Muscle of leg (tissue), 11 donors: Measurements from ENCODE around the gene OSBP. TPM values are rescaled to one million over a fixed set of nuclear protein-coding genes. Genes with fewer than 3 reads are reported as not detected.
"Not testable (repeated sequence)": the region's sequence is repeated elsewhere in the genome, so short reads cannot be mapped to it uniquely, and the experiment has no call there.

Experiments
- DNase-seq: peaks from one replicate; pipeline ENCODE4 v3.0.0; 2013
- H3K27ac ChIP-seq: one replicate; pipeline ENCODE4 v1.5.1; 2013; ENCODE audit warnings: mild to moderate bottlenecking, low read length, control low read depth
- H3K27me3 ChIP-seq: one replicate; pipeline ENCODE4 v1.6.1; 2013; ENCODE audit warnings: low read length; ENCODE audit not compliant: control insufficient read depth, insufficient read depth
- H3K36me3 ChIP-seq: one replicate; pipeline ENCODE4 v1.6.1; 2013; ENCODE audit warnings: low read length; ENCODE audit not compliant: control insufficient read depth, insufficient read depth
- H3K4me1 ChIP-seq: one replicate; pipeline ENCODE4 v1.6.1; 2013; ENCODE audit warnings: low read length; ENCODE audit not compliant: control insufficient read depth, insufficient read depth
- H3K4me3 ChIP-seq: one replicate; pipeline ENCODE4 v1.5.1; 2013; ENCODE audit warnings: low read length, control low read depth
- H3K9me3 ChIP-seq: replicated peaks from 2 replicates; pipeline ENCODE4 v1.6.1; 2013; ENCODE audit warnings: low read depth, low read length; ENCODE audit not compliant: control insufficient read depth
- WGBS: methylation state at CpG from one replicate; pipeline ENCODE4 v1.1.5; 2013; ENCODE audit warnings: missing lambda C conversion rate; ENCODE audit not compliant: insufficient coverage; 5-methylcytosine and 5-hydroxymethylcytosine counted together
- polyA plus RNA-seq, 8 donors: library from polyadenylated mRNA; unstranded; fragments of 120-200 nt; gene quantifications; one replicate each; pipeline versions ENCODE4 v1.2.1 to v1.2.3, GENCODE V29; 2013; ENCODE audit warnings: inconsistent platforms in 1 of 8, low replicate concordance in 1 of 8; ENCODE audit not compliant: insufficient read length in 8 of 8, insufficient read depth in 1 of 8
- total RNA-seq: library from RNA; stranded (reverse); fragments of 120-200 nt; gene quantifications from one replicate; pipeline ENCODE4 v1.2.4, GENCODE V29; 2013

OSBP gene
- total and polyA plus RNA-seq, 9 donors = 32.6 to 60.3 (median 47.7) TPM

- Histone ChIP-seq H3K36me3 (no peaks in the 10 kb centered on the region), H3K4me1 (no peaks in the 10 kb centered on the region), H3K4me3 (no peak overlapping the region), H3K27ac (no peak overlapping the region), H3K27me3 (no peaks in the 10 kb centered on the region), H3K9me3 (no peaks in the 10 kb centered on the region)
- 93% methylated on average over 12 of the region's 24 CpGs for WGBS
- no peak for DNase-seq
Measured at GRCh38 chr11:59545179-59546020, 70.2 kb downstream of the OSBP start.

GRCh38 chr11:59544869-59545178 lies 70.8 kb downstream of the OSBP start:
- DNase-seq = no peak
- no peaks in the 10 kb centered on the region for H3K9me3 ChIP-seq
- H3K27ac ChIP-seq = no peak overlapping the region
- H3K36me3 ChIP-seq = no peaks in the 10 kb centered on the region
- no peaks in the 10 kb centered on the region for H3K4me1 ChIP-seq
- WGBS = 87% methylated on average over 3 of the region's 3 CpGs
- no peak overlapping the region for H3K4me3 ChIP-seq
- no peaks in the 10 kb centered on the region for H3K27me3 ChIP-seq

DNA sequence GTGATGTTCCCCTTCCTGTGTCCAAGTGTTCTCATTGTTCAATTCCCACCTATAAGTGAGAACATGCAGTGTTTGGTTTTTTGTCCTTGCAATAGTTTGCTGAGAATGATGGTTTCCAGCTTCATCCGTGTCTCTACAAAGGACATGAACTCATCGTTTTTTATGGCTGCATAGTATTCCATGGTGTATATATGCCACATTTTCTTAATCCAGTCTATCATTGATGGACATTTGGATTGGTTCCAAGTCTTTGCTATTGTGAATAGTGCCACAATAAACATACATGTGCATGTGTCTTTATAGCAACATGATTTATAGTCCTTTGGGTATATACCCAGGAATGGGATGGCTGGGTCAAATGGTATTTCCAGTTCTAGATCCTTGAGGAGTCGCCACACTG lies 71.9 kb downstream of the OSBP start:
- not testable (repeated sequence) for H3K9me3 ChIP-seq, H3K36me3 ChIP-seq, H3K4me1 ChIP-seq, H3K4me3 ChIP-seq, H3K27ac ChIP-seq, DNase-seq, H3K27me3 ChIP-seq
- no CpG with 5 or more reads among the region's 3 CpGs for WGBS

DNA sequence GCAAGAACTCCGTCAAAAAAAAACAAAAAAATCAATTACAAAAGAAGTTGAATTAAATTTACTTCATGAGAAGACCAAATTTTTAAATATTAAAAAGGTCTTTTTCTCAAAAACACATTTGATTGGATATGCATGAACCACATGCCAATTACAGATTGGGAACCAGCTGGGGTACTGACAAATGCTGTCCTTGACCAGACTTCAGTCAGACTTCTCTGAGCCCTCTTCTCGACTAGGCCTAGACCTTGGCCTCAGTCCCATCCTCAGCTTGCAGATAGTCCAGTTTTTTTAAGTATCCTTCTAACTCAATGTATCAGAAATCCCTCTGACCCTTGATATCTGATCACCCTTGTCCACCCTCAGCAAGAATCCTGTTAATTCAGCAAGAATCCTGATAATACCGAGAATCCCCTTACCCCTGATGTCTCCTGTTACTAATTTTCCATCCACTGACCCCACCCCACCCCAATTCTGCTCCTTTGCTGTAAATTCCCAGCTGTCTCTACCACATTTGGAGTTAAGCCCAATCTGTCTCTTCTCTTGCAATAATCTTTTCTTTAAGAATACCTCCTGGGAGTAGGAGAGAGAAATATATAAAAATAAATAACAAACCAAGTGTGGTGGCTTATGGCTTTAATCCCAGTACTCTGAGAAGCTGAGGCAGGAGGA lies 73.3 kb downstream of the OSBP start:
- Histone ChIP-seq H3K4me1 (peaks cover 3% of the 10 kb centered on the region), H3K4me3 (no peak overlapping the region), H3K27ac (no peak overlapping the region), H3K36me3 (no peaks in the 10 kb centered on the region), H3K9me3 (no peaks in the 10 kb centered on the region), H3K27me3 (no peaks in the 10 kb centered on the region)
- WGBS = 47% methylated on average over 2 of the region's 3 CpGs
- DNase-seq = no peak

DNA sequence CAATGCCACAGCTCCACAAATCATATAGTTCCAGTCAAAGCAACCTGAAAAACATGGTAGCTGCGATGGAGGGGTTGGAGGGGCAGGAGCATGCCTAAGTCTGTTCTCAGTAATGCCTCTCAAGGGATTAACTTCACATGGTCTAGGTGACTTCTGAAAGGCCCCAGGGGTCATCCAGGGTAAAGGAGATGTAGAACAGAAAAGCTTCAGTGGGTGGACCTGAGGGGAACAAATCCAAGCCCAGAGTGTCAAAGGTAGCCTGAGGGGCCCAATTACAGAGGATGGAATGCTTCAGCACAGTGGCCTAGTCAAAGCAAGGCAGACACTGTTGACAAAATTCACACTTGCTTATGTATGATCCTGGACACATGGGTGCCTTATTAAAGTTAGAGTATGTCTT lies 80.9 kb downstream of the OSBP start:
- no peak for DNase-seq
- Histone ChIP-seq H3K9me3 (no peaks in the 10 kb centered on the region), H3K4me1 (peaks cover 3% of the 10 kb centered on the region), H3K36me3 (no peaks in the 10 kb centered on the region), H3K4me3 (no peak overlapping the region), H3K27me3 (no peaks in the 10 kb centered on the region), H3K27ac (no peak overlapping the region)
- 40% methylated on average over 1 of the region's 1 CpG for WGBS

DNA sequence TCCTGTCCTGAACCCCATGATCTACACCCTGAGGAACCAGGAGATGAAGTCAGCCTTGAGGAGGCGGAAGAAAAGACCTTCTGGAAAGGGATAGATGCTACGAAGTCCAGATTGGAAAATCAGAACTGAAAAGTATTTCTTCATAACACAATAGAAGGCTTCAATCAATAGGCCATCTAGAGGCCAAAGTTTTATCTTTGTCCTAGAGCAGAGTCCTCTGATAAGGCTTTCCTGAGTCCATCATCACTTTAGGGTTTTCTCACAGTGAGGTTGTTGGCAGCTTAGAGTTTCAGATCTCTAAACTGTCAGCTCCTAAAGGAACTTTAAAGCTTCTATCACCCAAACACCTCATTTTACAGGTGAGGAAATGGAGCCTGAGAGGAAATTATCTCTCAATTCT lies 83.0 kb downstream of the OSBP start:
- WGBS = no CpG with 5 or more reads among the region's 2 CpGs
- Histone ChIP-seq H3K4me1 (peaks cover under 1% of the 10 kb centered on the region), H3K27ac (no peak overlapping the region), H3K36me3 (no peaks in the 10 kb centered on the region), H3K9me3 (no peaks in the 10 kb centered on the region), H3K4me3 (no peak overlapping the region), H3K27me3 (no peaks in the 10 kb centered on the region)
- no peak for DNase-seq

DNA sequence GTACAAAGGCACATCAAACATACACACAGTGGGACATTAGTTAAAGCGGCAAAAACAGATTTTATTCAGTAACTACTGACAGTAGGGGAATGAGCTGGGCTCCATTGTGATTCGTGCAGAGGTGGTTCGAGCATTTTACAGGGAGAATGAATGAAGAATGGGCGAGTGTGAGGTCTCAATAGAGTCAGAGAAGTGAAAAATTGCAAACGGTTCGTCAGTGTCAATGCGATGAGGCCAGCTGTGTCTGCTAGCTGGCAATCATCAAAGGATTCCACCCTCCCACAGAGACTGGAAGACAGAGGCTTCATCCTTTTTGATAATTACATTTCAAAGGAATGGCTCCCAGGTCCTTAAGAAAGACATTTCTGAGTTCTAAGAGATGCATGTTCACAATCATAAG lies 86.9 kb downstream of the OSBP start:
- Histone ChIP-seq H3K4me1 (no peaks in the 10 kb centered on the region), H3K27ac (no peak overlapping the region), H3K27me3 (no peaks in the 10 kb centered on the region), H3K9me3 (no peaks in the 10 kb centered on the region), H3K36me3 (no peaks in the 10 kb centered on the region), H3K4me3 (no peak overlapping the region)
- 47% methylated on average over 2 of the region's 7 CpGs for WGBS
- DNase-seq = no peak

Other genes starting within 250 kb of the OSBP start
- gene OR5A2, start 189.4 kb downstream of the OSBP start, total RNA-seq = not detected
- gene OR5A2, start 189.4 kb downstream of the OSBP start, polyA plus RNA-seq = under 1 TPM in 6 of 8 donors, not detected in 2; 0.01 to 0.03 (median 0.03) TPM
- not detected for gene OR5A1, start 179.3 kb downstream of the OSBP start, total RNA-seq
- under 1 TPM in 2 of 8 donors, not detected in 6; 0.01 to 0.04 TPM for gene OR5A1, start 179.3 kb downstream of the OSBP start, polyA plus RNA-seq
- not detected for gene OR4D6, start 158.8 kb downstream of the OSBP start, total RNA-seq
- gene OR4D6, start 158.8 kb downstream of the OSBP start, polyA plus RNA-seq = not detected
- gene OR4D10, start 142.5 kb downstream of the OSBP start, total RNA-seq = not detected
- gene OR4D10, start 142.5 kb downstream of the OSBP start, polyA plus RNA-seq = not detected
- not detected for gene OR4D11, start 112.2 kb downstream of the OSBP start, total RNA-seq
- not detected for gene OR4D11, start 112.2 kb downstream of the OSBP start, polyA plus RNA-seq
- not detected for gene OR4D9, start 104.2 kb downstream of the OSBP start, total RNA-seq
- gene OR4D9, start 104.2 kb downstream of the OSBP start, polyA plus RNA-seq = under 1 TPM; 0.01 to 0.18 (median 0.03) TPM
- 8.2 TPM for gene PATL1, start 53.3 kb upstream of the OSBP start, total RNA-seq
- gene PATL1, start 53.3 kb upstream of the OSBP start, polyA plus RNA-seq = 10 to 100 TPM; 22.4 to 28.7 (median 25.8) TPM
- gene OR10V1, start 98.1 kb upstream of the OSBP start, total RNA-seq = not detected
- gene OR10V1, start 98.1 kb upstream of the OSBP start, polyA plus RNA-seq = not detected
- gene STX3, start 139.6 kb upstream of the OSBP start, total RNA-seq = 4.7 TPM
- 1 to 10 TPM; 3.1 to 8.9 (median 4.3) TPM for gene STX3, start 139.6 kb upstream of the OSBP start, polyA plus RNA-seq
- gene MRPL16, start 195.0 kb upstream of the OSBP start, total RNA-seq = 37.2 TPM
- gene MRPL16, start 195.0 kb upstream of the OSBP start, polyA plus RNA-seq = 10 to 100 TPM; 32.8 to 38.6 (median 36.6) TPM
- not detected for gene CBLIF, start 229.7 kb upstream of the OSBP start, total RNA-seq
- gene CBLIF, start 229.7 kb upstream of the OSBP start, polyA plus RNA-seq = under 1 TPM in 2 of 8 donors, not detected in 6; 0.21 to 0.49 TPM